Endodermal cell (in vitro differentiated cells): Measurements from ENCODE around the gene SMIM3. TPM values are rescaled to one million over a fixed set of nuclear protein-coding genes. Genes with fewer than 3 reads are reported as not detected.

Experiments used
- DNase-seq: peaks from one replicate; pipeline ENCODE4 v3.0.0-alpha.2; 2017
- H3K27ac ChIP-seq: 2 replicates; pipeline ENCODE4 v1.5.1; 2013; ENCODE audit warnings: mild to moderate bottlenecking, low read depth, low read length, moderate library complexity
- H3K27me3 ChIP-seq: 2 replicates; pipeline ENCODE4 v1.6.1; 2013; ENCODE audit warnings: mild to moderate bottlenecking, low read length, moderate library complexity; ENCODE audit not compliant: insufficient read depth, control insufficient read depth, poor library complexity, severe bottlenecking
- H3K36me3 ChIP-seq: 2 replicates; pipeline ENCODE4 v1.7.0; 2013; ENCODE audit warnings: mild to moderate bottlenecking, low read length, moderate library complexity; ENCODE audit not compliant: control insufficient read depth, insufficient read depth
- H3K4me1 ChIP-seq: one replicate; pipeline ENCODE4 v1.7.0; 2013; ENCODE audit warnings: low read length; ENCODE audit not compliant: control insufficient read depth, insufficient read depth
- H3K4me3 ChIP-seq: 2 replicates; pipeline ENCODE4 v1.5.1; 2013; ENCODE audit warnings: mild to moderate bottlenecking, low read length, moderate library complexity
- H3K9ac ChIP-seq: 2 replicates; pipeline ENCODE4 v1.6.1; 2013; ENCODE audit warnings: mild to moderate bottlenecking, low read length, moderate library complexity; ENCODE audit not compliant: poor library complexity, severe bottlenecking; ENCODE audit errors: extremely low read depth
- H3K9me3 ChIP-seq: 2 replicates; pipeline ENCODE4 v1.6.1; 2013; ENCODE audit warnings: mild to moderate bottlenecking, low read length, moderate library complexity; ENCODE audit not compliant: control insufficient read depth
- H3K27ac Mint-ChIP-seq: 2 replicates; pipeline ENCODE4 v1.8.0; 2020; ENCODE audit warnings: mixed read lengths
- H3K27me3 Mint-ChIP-seq: 2 replicates; pipeline ENCODE4 v1.8.0; 2021; ENCODE audit warnings: mild to moderate bottlenecking, mixed read lengths; ENCODE audit not compliant: insufficient read depth
- H3K36me3 Mint-ChIP-seq: 2 replicates; pipeline ENCODE4 v1.8.0; 2020; ENCODE audit warnings: low read depth, mixed read lengths
- H3K4me1 Mint-ChIP-seq: 2 replicates; pipeline ENCODE4 v1.8.0; 2020; ENCODE audit warnings: mixed read lengths
- H3K4me3 Mint-ChIP-seq: 2 replicates; pipeline ENCODE4 v1.8.0; 2020; ENCODE audit warnings: mild to moderate bottlenecking, moderate library complexity, mixed read lengths
- H3K9me3 Mint-ChIP-seq: 2 replicates; pipeline ENCODE4 v1.8.0; 2020; ENCODE audit warnings: mild to moderate bottlenecking, mixed read lengths
- CTCF ChIP-seq: fragments of 200-600 bp; sonication (generic); conservative IDR thresholded peaks from 2 replicates; pipeline ENCODE4 v1.5.0; 2021; ENCODE audit warnings: antibody characterized with exemption, mild to moderate bottlenecking
- whole genome bisulfite sequencing, 2 experiments: methylation state at CpG; one replicate each; pipeline versions ENCODE4 v1.1.5 to v1.1.7; 2013; ENCODE audit warnings: missing lambda C conversion rate in 2 of 2, mixed read lengths in 1 of 2; ENCODE audit not compliant: insufficient coverage in 1 of 2, insufficient read length in 1 of 2; 5-methylcytosine and 5-hydroxymethylcytosine counted together
- total RNA-seq, 2 donors: library from RNA; stranded (reverse); fragmentation: NEBNext Ultra II Directional in 1 of 2; extraction: Animal tissue kit (Norgen Biotek cat#: 25700) in 1 of 2; gene quantifications; 2 replicates in 1 of 2; 3 replicates in 1 of 2; pipeline ENCODE4 v1.2.1, GENCODE V29; 2021

SMIM3 gene
- total RNA-seq, 2 donors from 2014 or later: 6.3 to 9.0 TPM

GRCh38 chr5:150753863-150754262 is 24.7 kb upstream of the SMIM3 start:
- no peak overlapping the region for H3K27ac Mint-ChIP-seq
- no peaks in the 10 kb centered on the region for H3K27me3 Mint-ChIP-seq
- no peak overlapping the region for H3K27ac ChIP-seq
- DNase-seq: no peak
- 82 to 93% methylated on average over 1 of the region's 1 CpG for WGBS, 2 experiments
- no peaks in the 10 kb centered on the region for H3K4me1 ChIP-seq
- H3K4me1 Mint-ChIP-seq: peaks cover 3% of the 10 kb centered on the region
- peaks cover 81% of the 10 kb centered on the region for H3K36me3 ChIP-seq
- no peaks in the 10 kb centered on the region for H3K9me3 Mint-ChIP-seq
- H3K36me3 Mint-ChIP-seq: peaks cover 60% of the 10 kb centered on the region
- H3K27me3 ChIP-seq: no peaks in the 10 kb centered on the region
- peaks cover 5% of the 10 kb centered on the region for H3K9me3 ChIP-seq
- no peak overlapping the region for H3K4me3 Mint-ChIP-seq
- no peak overlapping the region for H3K9ac ChIP-seq
- no peak overlapping the region for H3K4me3 ChIP-seq
- no peak for TF ChIP-seq CTCF

GRCh38 chr5:150757087-150757649 is 21.4 kb upstream of the SMIM3 start:
- H3K9me3 ChIP-seq: peaks cover 11% of the 10 kb centered on the region

GRCh38 chr5:150758203-150758530 is 20.4 kb upstream of the SMIM3 start:
- peaks cover 12% of the 10 kb centered on the region for H3K9me3 Mint-ChIP-seq
- Histone ChIP-seq H3K36me3 (peaks cover 41% of the 10 kb centered on the region), H3K27ac (peak overlapping the region; percentile 95), H3K4me3 (peak overlapping the region; percentile 91), H3K9me3 (peaks cover 11% of the 10 kb centered on the region), H3K4me1 (no peaks in the 10 kb centered on the region), H3K27me3 (no peaks in the 10 kb centered on the region), H3K9ac (peak overlapping the region; percentile 63)
- H3K4me3 Mint-ChIP-seq: no peak overlapping the region
- WGBS, 2 experiments: 0 to 11% methylated on average over 1 to 12 of the region's 12 CpGs
- H3K27me3 Mint-ChIP-seq: peaks cover 5% of the 10 kb centered on the region
- no peak for DNase-seq
- peaks cover 38% of the 10 kb centered on the region for H3K36me3 Mint-ChIP-seq
- H3K27ac Mint-ChIP-seq: no peak overlapping the region
- peaks cover 3% of the 10 kb centered on the region for H3K4me1 Mint-ChIP-seq
- TF ChIP-seq CTCF: no peak

More at GRCh38 chr5:150757087-150757649, 21.4 kb upstream of the SMIM3 start:
- Histone ChIP-seq H3K36me3 (peaks cover 49% of the 10 kb centered on the region), H3K27me3 (no peaks in the 10 kb centered on the region), H3K27ac (no peak overlapping the region), H3K9ac (peak overlapping the region; percentile 63), H3K4me1 (no peaks in the 10 kb centered on the region), H3K4me3 (peak overlapping the region; percentile 91)
- no peak for DNase-seq
- no peak overlapping the region for H3K27ac Mint-ChIP-seq
- H3K9me3 Mint-ChIP-seq: peaks cover 12% of the 10 kb centered on the region
- H3K4me1 Mint-ChIP-seq: peaks cover 3% of the 10 kb centered on the region
- whole genome bisulfite sequencing, 2 experiments: 80 to 85% methylated on average over 1 of the region's 1 CpG
- H3K27me3 Mint-ChIP-seq: peaks cover 2% of the 10 kb centered on the region
- no peak for TF ChIP-seq CTCF
- peaks cover 45% of the 10 kb centered on the region for H3K36me3 Mint-ChIP-seq
- no peak overlapping the region for H3K4me3 Mint-ChIP-seq
